ENCODE results near the gene GPC1. TPM values are rescaled to one million over a fixed set of nuclear protein-coding genes. Genes with fewer than 3 reads are reported as not detected.

GPC1 gene
- total RNA-seq, 1 donor from 2014 or later = 89.9 TPM

- no peak for TF ChIP-seq CTCF (conservative IDR thresholded peaks at IDR 0.05)
- DNase-seq (ENCODE audit: low read depth, low spot score) = no peak
These were observed 34.3 kb downstream of the GPC1 start for GRCh38 chr2:240469740-240470139.

GRCh38 chr2:240472078-240472790 is 36.8 kb downstream of the GPC1 start:
- no peaks in the 10 kb centered on the region for H3K27me3 Mint-ChIP-seq (ENCODE audit: low read depth)
- no peak for DNase-seq (ENCODE audit: low read depth, low spot score)

More at GRCh38 chr2:240469740-240470139, 34.3 kb downstream of the GPC1 start:
- Mint-ChIP-seq H3K9me3 (peaks cover 7% of the 10 kb centered on the region), H3K27me3 (ENCODE audit: low read depth) (no peaks in the 10 kb centered on the region), H3K4me1 (peaks cover 19% of the 10 kb centered on the region), H3K4me3 (peak overlapping the region; percentile 10), H3K36me3 (ENCODE audit: low read depth) (peaks cover 11% of the 10 kb centered on the region), H3K27ac (ENCODE audit: unreplicated experiment) (peak overlapping the region; percentile 39)

GRCh38 chr2:240473211-240473610 is 37.7 kb downstream of the GPC1 start:
- peaks cover 19% of the 10 kb centered on the region for H3K4me1 Mint-ChIP-seq
- TF ChIP-seq CTCF (conservative IDR thresholded peaks at IDR 0.05) = no peak
- DNase-seq (ENCODE audit: low read depth, low spot score) = no peak

More at GRCh38 chr2:240472078-240472790, 36.8 kb downstream of the GPC1 start:
- no peak overlapping the region for H3K27ac Mint-ChIP-seq (ENCODE audit: unreplicated experiment)
- TF ChIP-seq CTCF (conservative IDR thresholded peaks at IDR 0.05) = no peak
- peaks cover 19% of the 10 kb centered on the region for H3K4me1 Mint-ChIP-seq
- peaks cover 9% of the 10 kb centered on the region for H3K9me3 Mint-ChIP-seq
- no peak overlapping the region for H3K4me3 Mint-ChIP-seq
- H3K36me3 Mint-ChIP-seq (ENCODE audit: low read depth) = peaks cover 11% of the 10 kb centered on the region

DNA sequence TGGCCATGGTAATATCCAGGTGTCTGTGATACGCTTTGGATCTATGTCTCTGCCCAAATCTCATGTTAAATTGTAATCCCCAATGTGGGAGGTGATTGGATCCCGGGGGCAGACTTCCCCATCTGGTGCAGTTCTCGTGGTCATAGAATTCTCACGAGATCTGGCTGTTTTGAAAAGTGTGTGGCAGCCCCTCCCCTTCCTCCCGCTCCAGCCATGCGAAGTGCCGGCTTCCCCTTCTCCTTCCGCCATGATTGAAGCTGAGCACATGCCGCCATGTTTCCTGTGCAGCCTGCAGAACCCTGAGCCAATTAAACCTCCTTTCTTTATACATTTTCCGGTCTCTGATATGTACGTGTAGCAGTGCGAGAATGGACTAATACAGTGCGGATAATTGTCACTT is 42.5 kb downstream of the GPC1 start:
- Mint-ChIP-seq H3K36me3 (ENCODE audit: low read depth) (peaks cover 8% of the 10 kb centered on the region), H3K27ac (ENCODE audit: unreplicated experiment) (no peak overlapping the region), H3K4me3 (no peak overlapping the region), H3K4me1 (no peaks in the 10 kb centered on the region), H3K9me3 (peaks cover 9% of the 10 kb centered on the region), H3K27me3 (ENCODE audit: low read depth) (no peaks in the 10 kb centered on the region)
- no peak for DNase-seq (ENCODE audit: low read depth, low spot score)
- TF ChIP-seq CTCF (conservative IDR thresholded peaks at IDR 0.05) = no peak

More at GRCh38 chr2:240473211-240473610, 37.7 kb downstream of the GPC1 start:
- Mint-ChIP-seq H3K36me3 (ENCODE audit: low read depth) (peaks cover 11% of the 10 kb centered on the region), H3K27me3 (ENCODE audit: low read depth) (no peaks in the 10 kb centered on the region), H3K27ac (ENCODE audit: unreplicated experiment) (no peak overlapping the region), H3K9me3 (peaks cover 9% of the 10 kb centered on the region), H3K4me3 (peak overlapping the region; percentile 4)

GRCh38 chr2:240478346-240479110 is 43.1 kb downstream of the GPC1 start:
- Mint-ChIP-seq H3K4me3 (no peak overlapping the region), H3K9me3 (peaks cover 9% of the 10 kb centered on the region), H3K27ac (ENCODE audit: unreplicated experiment) (peak overlapping the region; percentile 50), H3K27me3 (ENCODE audit: low read depth) (no peaks in the 10 kb centered on the region), H3K4me1 (no peaks in the 10 kb centered on the region), H3K36me3 (ENCODE audit: low read depth) (peaks cover 3% of the 10 kb centered on the region)
- TF ChIP-seq CTCF (conservative IDR thresholded peaks at IDR 0.05) = no peak
- DNase-seq (ENCODE audit: low read depth, low spot score) = no peak

All from neural crest cell (in vitro differentiated cells).